Measurements from ENCODE around the gene NDUFS3. TPM values are rescaled to one million over a fixed set of nuclear protein-coding genes. Genes with fewer than 3 reads are reported as not detected.

NDUFS3 gene
- total and polyA plus RNA-seq, 2 experiments from 2014 or later, result 108 to 168 TPM

GRCh38 chr11:47560426-47560825, 18.4 kb upstream of the NDUFS3 start:
- Histone ChIP-seq H4K20me1 (replicated peaks; ENCODE audit: insufficient read depth) (no peaks in the 10 kb centered on the region), H3K36me3 (ENCODE audit: insufficient read depth) (no peaks in the 10 kb centered on the region), H3K27ac (ENCODE audit: low read depth) (no peak overlapping the region), H3K9me2 (ENCODE audit: insufficient read depth) (no peaks in the 10 kb centered on the region), H3K4me2 (no peak overlapping the region), H3K4me1 (ENCODE audit: insufficient read depth) (peaks cover 6% of the 10 kb centered on the region; the same call in 1 of the 2 replicates), H3K4me3 (no peak overlapping the region), H3K79me2 (replicated peaks; ENCODE audit: insufficient read depth) (no peaks in the 10 kb centered on the region), H3K27me3 (ENCODE audit: insufficient read depth) (no peaks in the 10 kb centered on the region), H3F3A (replicated peaks; ENCODE audit: low read depth) (no peaks in the 10 kb centered on the region), H2AFZ (no peak overlapping the region)
- Mint-ChIP-seq H3K4me3 (no peak overlapping the region), H3K9me3 (no peaks in the 10 kb centered on the region), H3K4me1 (peaks cover 3% of the 10 kb centered on the region; the same call in 2 of the 3 replicates), H3K36me3 (ENCODE audit: low read depth) (no peaks in the 10 kb centered on the region), H3K27ac (no peak overlapping the region), H3K27me3 (ENCODE audit: insufficient read depth, low read depth, poor library complexity) (peaks cover 7% of the 10 kb centered on the region)
- ATAC-seq (no peak), DNase-seq (ENCODE audit: low spot score) (no peak)
- TF ChIP-seq ZNF331 (CRISPR knock-in tag; IDR thresholded peaks at IDR 0.05; ENCODE audit: low read depth), result no peak
- TF ChIP-seq CTCF (conservative IDR thresholded peaks at IDR 0.05; ENCODE audit: low read depth in 2 of 2), result no peak
- TF ChIP-seq EZH2 (IDR thresholded peaks at IDR 0.05; ENCODE audit: low read depth, unreplicated experiment), result no peak
- no peak for TF ChIP-seq STAT1 (IDR thresholded peaks at IDR 0.05; ENCODE audit: unreplicated experiment)
- TF ChIP-seq ZNF114 (CRISPR knock-in tag; IDR thresholded peaks at IDR 0.05), result no peak
- TF ChIP-seq, protein P1, sequence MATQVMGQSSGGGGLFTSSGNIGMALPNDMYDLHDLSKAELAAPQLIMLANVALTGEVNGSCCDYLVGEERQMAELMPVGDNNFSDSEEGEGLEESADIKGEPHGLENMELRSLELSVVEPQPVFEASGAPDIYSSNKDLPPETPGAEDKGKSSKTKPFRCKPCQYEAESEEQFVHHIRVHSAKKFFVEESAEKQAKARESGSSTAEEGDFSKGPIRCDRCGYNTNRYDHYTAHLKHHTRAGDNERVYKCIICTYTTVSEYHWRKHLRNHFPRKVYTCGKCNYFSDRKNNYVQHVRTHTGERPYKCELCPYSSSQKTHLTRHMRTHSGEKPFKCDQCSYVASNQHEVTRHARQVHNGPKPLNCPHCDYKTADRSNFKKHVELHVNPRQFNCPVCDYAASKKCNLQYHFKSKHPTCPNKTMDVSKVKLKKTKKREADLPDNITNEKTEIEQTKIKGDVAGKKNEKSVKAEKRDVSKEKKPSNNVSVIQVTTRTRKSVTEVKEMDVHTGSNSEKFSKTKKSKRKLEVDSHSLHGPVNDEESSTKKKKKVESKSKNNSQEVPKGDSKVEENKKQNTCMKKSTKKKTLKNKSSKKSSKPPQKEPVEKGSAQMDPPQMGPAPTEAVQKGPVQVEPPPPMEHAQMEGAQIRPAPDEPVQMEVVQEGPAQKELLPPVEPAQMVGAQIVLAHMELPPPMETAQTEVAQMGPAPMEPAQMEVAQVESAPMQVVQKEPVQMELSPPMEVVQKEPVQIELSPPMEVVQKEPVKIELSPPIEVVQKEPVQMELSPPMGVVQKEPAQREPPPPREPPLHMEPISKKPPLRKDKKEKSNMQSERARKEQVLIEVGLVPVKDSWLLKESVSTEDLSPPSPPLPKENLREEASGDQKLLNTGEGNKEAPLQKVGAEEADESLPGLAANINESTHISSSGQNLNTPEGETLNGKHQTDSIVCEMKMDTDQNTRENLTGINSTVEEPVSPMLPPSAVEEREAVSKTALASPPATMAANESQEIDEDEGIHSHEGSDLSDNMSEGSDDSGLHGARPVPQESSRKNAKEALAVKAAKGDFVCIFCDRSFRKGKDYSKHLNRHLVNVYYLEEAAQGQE (IDR thresholded peaks at IDR 0.05; ENCODE audit: unreplicated experiment), result no peak
- TF ChIP-seq CREB1 (CRISPR knock-in tag; IDR thresholded peaks at IDR 0.05; ENCODE audit: low read depth), result no peak
- no peak for TF ChIP-seq EZH2phosphoT487 (IDR thresholded peaks at IDR 0.05; ENCODE audit: unreplicated experiment)
- TF ChIP-seq ZNF462 (CRISPR knock-in tag; IDR thresholded peaks at IDR 0.05), result no peak
- no peak for TF ChIP-seq NANOG (IDR thresholded peaks at IDR 0.05; ENCODE audit: borderline replicate concordance)
- TF ChIP-seq POLR2AphosphoS5 (IDR thresholded peaks at IDR 0.05; ENCODE audit: low read depth), result no peak
- no peak for TF ChIP-seq JUNB (IDR thresholded peaks at IDR 0.05; ENCODE audit: unreplicated experiment)
- no peak for TF ChIP-seq ETS1 (IDR thresholded peaks at IDR 0.05)

Data from GM23338 (cell line).